ENCODE results near the gene TNFRSF1A. TPM values are rescaled to one million over a fixed set of nuclear protein-coding genes. Genes with fewer than 3 reads are reported as not detected.
A peak's percentile ranks its signal among the peaks of the same experiment; 100 is the strongest.

TNFRSF1A gene
- total RNA-seq, 1 experiment from 2014 or later: 79.0 TPM

DNA sequence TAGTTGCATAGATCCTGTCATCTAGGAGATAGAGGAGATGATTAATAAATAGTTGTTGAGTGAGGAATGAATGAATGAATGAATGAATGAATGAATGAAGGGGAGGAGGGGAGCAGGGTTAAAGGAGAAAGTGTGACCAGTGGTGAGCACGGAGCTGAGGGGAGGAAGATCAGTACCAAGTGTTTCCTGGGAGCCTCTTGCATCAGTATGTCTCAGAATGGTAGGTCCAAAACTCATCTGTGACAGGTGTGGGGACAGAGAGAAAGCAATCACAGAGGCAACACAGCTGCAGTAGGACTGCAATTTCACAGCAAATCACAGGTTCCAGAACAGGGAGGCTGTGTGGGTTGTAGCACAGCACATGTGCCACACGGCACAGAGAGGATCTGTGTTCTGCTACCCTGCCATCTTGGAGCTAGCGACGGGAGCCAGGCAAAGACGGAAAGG lies 14.5 kb upstream of the TNFRSF1A start:
- Histone ChIP-seq H3K4me1 (peaks cover 10% of the 10 kb centered on the region), H3K27me3 (replicated peaks; ENCODE audit: control insufficient read depth, insufficient read depth, low read length) (no peaks in the 10 kb centered on the region), H3K9me3 (no peaks in the 10 kb centered on the region), H3K4me3 (ENCODE audit: low read depth, low read length) (no peak overlapping the region), H3K36me3 (ENCODE audit: control insufficient read depth, insufficient read depth, low read length) (no peaks in the 10 kb centered on the region)
- H3K4me3 Mint-ChIP-seq (ENCODE audit: unreplicated experiment): no peak overlapping the region
- no peaks in the 10 kb centered on the region for H3K27me3 Mint-ChIP-seq (ENCODE audit: insufficient read depth, unreplicated experiment)
- no peak for DNase-seq
- no peaks in the 10 kb centered on the region for H3K9me3 Mint-ChIP-seq (ENCODE audit: unreplicated experiment)
- no peak overlapping the region for H3K27ac Mint-ChIP-seq (ENCODE audit: unreplicated experiment)
- H3K36me3 Mint-ChIP-seq (ENCODE audit: insufficient read depth, unreplicated experiment): peaks cover 5% of the 10 kb centered on the region
- intact Hi-C loops (cut with micrococcal nuclease; ENCODE audit: unreplicated experiment): no loop called here
- ChIA-PET POLR2A (interaction anchor here (0.6 to 2.7 kb wide), 3 partner anchors 15 to 121 kb away, joined by 3 to 14 read pairs (median 6); no protein-coding TSS in a partner anchor), CTCF (interaction anchor here (0.6 to 1.9 kb wide), 6 partner anchors 14 to 424 kb away, joined by 3 to 16 read pairs (median 8); partner anchors contain the start of genes SCNN1A and TNFRSF1A)
- no TSS peak for BruUV-seq (replicated peaks)
- peaks cover 8% of the 10 kb centered on the region for H3K4me1 Mint-ChIP-seq (ENCODE audit: low read depth, unreplicated experiment)
- TF ChIP-seq, protein P1, sequence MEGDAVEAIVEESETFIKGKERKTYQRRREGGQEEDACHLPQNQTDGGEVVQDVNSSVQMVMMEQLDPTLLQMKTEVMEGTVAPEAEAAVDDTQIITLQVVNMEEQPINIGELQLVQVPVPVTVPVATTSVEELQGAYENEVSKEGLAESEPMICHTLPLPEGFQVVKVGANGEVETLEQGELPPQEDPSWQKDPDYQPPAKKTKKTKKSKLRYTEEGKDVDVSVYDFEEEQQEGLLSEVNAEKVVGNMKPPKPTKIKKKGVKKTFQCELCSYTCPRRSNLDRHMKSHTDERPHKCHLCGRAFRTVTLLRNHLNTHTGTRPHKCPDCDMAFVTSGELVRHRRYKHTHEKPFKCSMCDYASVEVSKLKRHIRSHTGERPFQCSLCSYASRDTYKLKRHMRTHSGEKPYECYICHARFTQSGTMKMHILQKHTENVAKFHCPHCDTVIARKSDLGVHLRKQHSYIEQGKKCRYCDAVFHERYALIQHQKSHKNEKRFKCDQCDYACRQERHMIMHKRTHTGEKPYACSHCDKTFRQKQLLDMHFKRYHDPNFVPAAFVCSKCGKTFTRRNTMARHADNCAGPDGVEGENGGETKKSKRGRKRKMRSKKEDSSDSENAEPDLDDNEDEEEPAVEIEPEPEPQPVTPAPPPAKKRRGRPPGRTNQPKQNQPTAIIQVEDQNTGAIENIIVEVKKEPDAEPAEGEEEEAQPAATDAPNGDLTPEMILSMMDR (IDR thresholded peaks at IDR 0.05; ENCODE audit: insufficient read depth in 1 of 2, low read depth in 1 of 2, low read length in 1 of 2, severe bottlenecking in 1 of 2, unreplicated experiment in 1 of 2): no peak

DNA sequence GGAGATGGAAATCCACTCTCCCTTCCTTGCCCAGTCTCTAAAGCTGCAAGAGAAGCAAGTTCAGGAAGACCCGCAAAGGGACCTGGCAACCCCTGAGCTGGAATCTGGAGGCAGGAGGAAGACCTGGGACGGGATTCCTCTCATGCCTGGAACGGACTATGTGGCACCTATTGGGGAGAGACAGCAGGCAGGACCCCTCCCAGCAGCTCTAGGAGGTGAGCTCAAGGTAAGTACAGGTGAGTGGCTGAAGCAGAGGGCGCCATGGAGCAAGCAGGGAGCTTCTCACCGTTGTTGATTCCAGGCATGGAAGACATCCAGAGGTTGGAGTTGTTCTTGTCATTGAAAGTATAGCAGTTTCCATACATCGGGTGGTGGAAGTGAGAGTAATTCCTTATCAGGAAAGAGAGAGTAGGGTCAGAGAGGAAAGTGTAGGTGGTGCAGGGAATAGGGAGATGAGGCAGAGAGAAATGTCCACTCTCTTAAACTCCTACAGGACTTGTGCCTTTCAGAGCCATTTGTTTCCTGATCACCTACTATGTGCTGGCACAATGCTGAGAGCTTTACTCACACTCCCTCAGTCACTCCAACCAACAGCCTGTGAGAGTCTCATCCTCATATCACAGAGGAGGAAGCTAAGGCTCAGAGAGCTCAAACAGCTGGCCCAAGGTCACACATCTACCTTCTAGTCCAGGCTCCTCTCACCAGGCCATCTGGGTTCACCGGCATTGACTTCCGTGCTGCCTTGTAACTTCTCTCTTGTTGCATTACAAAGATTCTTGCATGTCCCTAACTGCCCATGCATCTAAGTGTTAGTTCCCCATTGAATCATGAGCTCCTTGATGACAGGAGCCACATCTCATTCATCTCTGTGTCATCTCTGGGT lies 13.9 kb upstream of the TNFRSF1A start:
- Mint-ChIP-seq H3K27me3 (ENCODE audit: insufficient read depth, unreplicated experiment) (no peaks in the 10 kb centered on the region), H3K27ac (ENCODE audit: unreplicated experiment) (no peak overlapping the region)

More for the DNA sequence above, 13.9 kb upstream of the TNFRSF1A start:
- peaks cover 5% of the 10 kb centered on the region for H3K36me3 Mint-ChIP-seq (ENCODE audit: insufficient read depth, unreplicated experiment)
- TF ChIP-seq, protein P1 (IDR thresholded peaks at IDR 0.05; ENCODE audit: insufficient read depth in 1 of 2, low read depth in 1 of 2, low read length in 1 of 2, severe bottlenecking in 1 of 2, unreplicated experiment in 1 of 2): peak; percentile 24 to 48
- no TSS peak for BruUV-seq (replicated peaks)
- no peak overlapping the region for H3K4me3 Mint-ChIP-seq (ENCODE audit: unreplicated experiment)
- intact Hi-C loops (cut with micrococcal nuclease; ENCODE audit: unreplicated experiment): no loop called here
- H3K9me3 ChIP-seq: no peaks in the 10 kb centered on the region
- peaks cover 8% of the 10 kb centered on the region for H3K4me1 Mint-ChIP-seq (ENCODE audit: low read depth, unreplicated experiment)
- H3K27me3 ChIP-seq (replicated peaks; ENCODE audit: control insufficient read depth, insufficient read depth, low read length): no peaks in the 10 kb centered on the region
- peak; percentile 62 to 74 for DNase-seq
- CTCF ChIA-PET: interaction anchor here (0.6 to 1.9 kb wide), 16 partner anchors 8 to 424 kb away, joined by 3 to 16 read pairs (median 4); partner anchors contain the start of genes LTBR, SCNN1A, TNFRSF1A and VAMP1
- peaks cover 10% of the 10 kb centered on the region for H3K4me1 ChIP-seq
- H3K9me3 Mint-ChIP-seq (ENCODE audit: unreplicated experiment): no peaks in the 10 kb centered on the region
- no peaks in the 10 kb centered on the region for H3K36me3 ChIP-seq (ENCODE audit: control insufficient read depth, insufficient read depth, low read length)
- POLR2A ChIA-PET: interaction anchor here (0.6 to 2.7 kb wide), 5 partner anchors 14 to 178 kb away, joined by 3 to 14 read pairs (median 6); partner anchors contain the start of genes GAPDH and TNFRSF1A
- no peak overlapping the region for H3K4me3 ChIP-seq (ENCODE audit: low read depth, low read length)

All from Caco-2 (cell line).